Measurements from ENCODE around the gene SCGB3A1. TPM values are rescaled to one million over a fixed set of nuclear protein-coding genes. Genes with fewer than 3 reads are reported as not detected.

The SCGB3A1 gene
- total and polyA plus RNA-seq, 9 of the 15 experiments (the other 6 are each of a cell fraction or from before 2014, with no cell fraction given), result 0.33 TPM; not detected in 8

DNA sequence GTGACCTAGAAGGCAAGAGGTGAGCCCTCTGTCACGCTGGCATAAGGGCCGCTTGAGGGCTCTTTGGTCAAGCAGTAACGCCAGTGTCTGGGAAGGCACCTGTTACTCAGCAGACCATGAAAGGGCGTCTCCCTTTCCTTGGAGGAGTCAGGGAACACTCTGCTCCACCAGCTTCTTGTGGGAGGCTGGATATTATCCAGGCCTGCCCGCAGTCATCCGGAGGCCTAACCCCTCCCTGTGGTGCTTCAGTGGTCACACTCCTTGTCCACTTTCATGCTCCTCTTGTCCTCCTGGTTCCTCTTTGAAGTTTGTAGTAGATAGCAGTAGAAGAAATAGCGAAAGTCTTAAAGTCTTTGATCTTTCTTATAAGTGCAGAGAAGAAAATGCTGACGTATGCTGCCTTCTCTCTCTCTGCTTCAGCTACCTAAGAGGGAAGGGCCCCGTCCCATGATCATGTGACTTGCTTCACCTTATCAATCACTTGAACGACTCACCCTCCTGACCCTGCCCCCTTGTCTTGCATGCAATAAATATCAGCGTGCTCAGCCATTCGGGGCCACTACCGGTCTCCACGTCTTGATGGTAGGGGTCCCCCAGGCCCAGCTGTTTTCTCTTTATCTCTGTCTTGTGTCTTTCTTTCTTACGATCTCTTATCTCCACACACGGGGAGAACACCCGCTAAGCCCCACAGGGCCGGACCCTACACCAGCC lies 16.7 kb upstream of the SCGB3A1 start (continued):
- TF ChIP-seq, protein P1, sequence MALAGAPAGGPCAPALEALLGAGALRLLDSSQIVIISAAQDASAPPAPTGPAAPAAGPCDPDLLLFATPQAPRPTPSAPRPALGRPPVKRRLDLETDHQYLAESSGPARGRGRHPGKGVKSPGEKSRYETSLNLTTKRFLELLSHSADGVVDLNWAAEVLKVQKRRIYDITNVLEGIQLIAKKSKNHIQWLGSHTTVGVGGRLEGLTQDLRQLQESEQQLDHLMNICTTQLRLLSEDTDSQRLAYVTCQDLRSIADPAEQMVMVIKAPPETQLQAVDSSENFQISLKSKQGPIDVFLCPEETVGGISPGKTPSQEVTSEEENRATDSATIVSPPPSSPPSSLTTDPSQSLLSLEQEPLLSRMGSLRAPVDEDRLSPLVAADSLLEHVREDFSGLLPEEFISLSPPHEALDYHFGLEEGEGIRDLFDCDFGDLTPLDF (CRISPR knock-in tag; IDR thresholded peaks at IDR 0.05), result no peak
- peak; percentile 25; the same call in 1 of the 2 replicates for TF ChIP-seq CTBP1 (IDR thresholded peaks at IDR 0.05; ENCODE audit: borderline replicate concordance)
- TF ChIP-seq, protein P2, sequence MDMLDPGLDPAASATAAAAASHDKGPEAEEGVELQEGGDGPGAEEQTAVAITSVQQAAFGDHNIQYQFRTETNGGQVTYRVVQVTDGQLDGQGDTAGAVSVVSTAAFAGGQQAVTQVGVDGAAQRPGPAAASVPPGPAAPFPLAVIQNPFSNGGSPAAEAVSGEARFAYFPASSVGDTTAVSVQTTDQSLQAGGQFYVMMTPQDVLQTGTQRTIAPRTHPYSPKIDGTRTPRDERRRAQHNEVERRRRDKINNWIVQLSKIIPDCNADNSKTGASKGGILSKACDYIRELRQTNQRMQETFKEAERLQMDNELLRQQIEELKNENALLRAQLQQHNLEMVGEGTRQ (CRISPR knock-in tag; IDR thresholded peaks at IDR 0.05), result peak; percentile 72
- TF ChIP-seq U2AF2 (optimal IDR thresholded peaks at IDR 0.05; ENCODE audit: low read depth, low read length), result no peak
- TF ChIP-seq, protein P3, sequence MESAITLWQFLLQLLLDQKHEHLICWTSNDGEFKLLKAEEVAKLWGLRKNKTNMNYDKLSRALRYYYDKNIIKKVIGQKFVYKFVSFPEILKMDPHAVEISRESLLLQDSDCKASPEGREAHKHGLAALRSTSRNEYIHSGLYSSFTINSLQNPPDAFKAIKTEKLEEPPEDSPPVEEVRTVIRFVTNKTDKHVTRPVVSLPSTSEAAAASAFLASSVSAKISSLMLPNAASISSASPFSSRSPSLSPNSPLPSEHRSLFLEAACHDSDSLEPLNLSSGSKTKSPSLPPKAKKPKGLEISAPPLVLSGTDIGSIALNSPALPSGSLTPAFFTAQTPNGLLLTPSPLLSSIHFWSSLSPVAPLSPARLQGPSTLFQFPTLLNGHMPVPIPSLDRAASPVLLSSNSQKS (CRISPR knock-in tag; IDR thresholded peaks at IDR 0.05), result no peak
- TF ChIP-seq, protein P4, sequence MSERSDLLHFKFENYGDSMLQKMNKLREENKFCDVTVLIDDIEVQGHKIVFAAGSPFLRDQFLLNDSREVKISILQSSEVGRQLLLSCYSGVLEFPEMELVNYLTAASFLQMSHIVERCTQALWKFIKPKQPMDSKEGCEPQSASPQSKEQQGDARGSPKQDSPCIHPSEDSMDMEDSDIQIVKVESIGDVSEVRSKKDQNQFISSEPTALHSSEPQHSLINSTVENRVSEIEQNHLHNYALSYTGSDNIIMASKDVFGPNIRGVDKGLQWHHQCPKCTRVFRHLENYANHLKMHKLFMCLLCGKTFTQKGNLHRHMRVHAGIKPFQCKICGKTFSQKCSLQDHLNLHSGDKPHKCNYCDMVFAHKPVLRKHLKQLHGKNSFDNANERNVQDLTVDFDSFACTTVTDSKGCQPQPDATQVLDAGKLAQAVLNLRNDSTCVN (CRISPR knock-in tag; IDR thresholded peaks at IDR 0.05), result no peak
- no peak for TF ChIP-seq JUNB (CRISPR knock-in tag; conservative IDR thresholded peaks at IDR 0.05)
- no peak for TF ChIP-seq HCFC1 (IDR thresholded peaks at IDR 0.05; ENCODE audit: low read depth, low read length)
- no peak for TF ChIP-seq GTF2A2 (tag; IDR thresholded peaks at IDR 0.05)
- TF ChIP-seq, protein P5, sequence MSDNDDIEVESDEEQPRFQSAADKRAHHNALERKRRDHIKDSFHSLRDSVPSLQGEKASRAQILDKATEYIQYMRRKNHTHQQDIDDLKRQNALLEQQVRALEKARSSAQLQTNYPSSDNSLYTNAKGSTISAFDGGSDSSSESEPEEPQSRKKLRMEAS (CRISPR knock-in tag; IDR thresholded peaks at IDR 0.05), result no peak
- TF ChIP-seq MAFK (IDR thresholded peaks at IDR 0.05; ENCODE audit: low read length), result peak; percentile 82
- TF ChIP-seq, protein P6, sequence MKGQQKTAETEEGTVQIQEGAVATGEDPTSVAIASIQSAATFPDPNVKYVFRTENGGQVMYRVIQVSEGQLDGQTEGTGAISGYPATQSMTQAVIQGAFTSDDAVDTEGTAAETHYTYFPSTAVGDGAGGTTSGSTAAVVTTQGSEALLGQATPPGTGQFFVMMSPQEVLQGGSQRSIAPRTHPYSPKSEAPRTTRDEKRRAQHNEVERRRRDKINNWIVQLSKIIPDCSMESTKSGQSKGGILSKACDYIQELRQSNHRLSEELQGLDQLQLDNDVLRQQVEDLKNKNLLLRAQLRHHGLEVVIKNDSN (CRISPR knock-in tag; IDR thresholded peaks at IDR 0.05), result peak; percentile 74
- TF ChIP-seq, protein P7, sequence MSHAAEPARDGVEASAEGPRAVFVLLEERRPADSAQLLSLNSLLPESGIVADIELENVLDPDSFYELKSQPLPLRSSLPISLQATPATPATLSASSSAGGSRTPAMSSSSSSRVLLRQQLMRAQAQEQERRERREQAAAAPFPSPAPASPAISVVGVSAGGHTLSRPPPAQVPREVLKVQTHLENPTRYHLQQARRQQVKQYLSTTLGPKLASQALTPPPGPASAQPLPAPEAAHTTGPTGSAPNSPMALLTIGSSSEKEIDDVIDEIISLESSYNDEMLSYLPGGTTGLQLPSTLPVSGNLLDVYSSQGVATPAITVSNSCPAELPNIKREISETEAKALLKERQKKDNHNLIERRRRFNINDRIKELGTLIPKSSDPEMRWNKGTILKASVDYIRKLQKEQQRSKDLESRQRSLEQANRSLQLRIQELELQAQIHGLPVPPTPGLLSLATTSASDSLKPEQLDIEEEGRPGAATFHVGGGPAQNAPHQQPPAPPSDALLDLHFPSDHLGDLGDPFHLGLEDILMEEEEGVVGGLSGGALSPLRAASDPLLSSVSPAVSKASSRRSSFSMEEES (CRISPR knock-in tag; IDR thresholded peaks at IDR 0.05), result peak; percentile 94
- TF ChIP-seq ARID1B (IDR thresholded peaks at IDR 0.05), result no peak
- TF ChIP-seq MYNN (IDR thresholded peaks at IDR 0.05), result no peak
- no peak for TF ChIP-seq MYNN (CRISPR knock-in tag; IDR thresholded peaks at IDR 0.05)
- peak; percentile 32; the same call in 1 of the 2 replicates for TF ChIP-seq ZFX (CRISPR knock-in tag; IDR thresholded peaks at IDR 0.05)
- TF ChIP-seq ATF7 (IDR thresholded peaks at IDR 0.05), result peak; percentile 28; the same call in 1 of the 2 replicates
